Mesendoderm (in vitro differentiated cells): ENCODE measurements around the gene MILR1. TPM values are rescaled to one million over a fixed set of nuclear protein-coding genes. Genes with fewer than 3 reads are reported as not detected.

Source experiments
- DNase-seq: peaks from one replicate; pipeline ENCODE4 v3.0.0; 2013
- H2AK5ac ChIP-seq: 2 replicates; pipeline ENCODE4 v1.6.1; 2013; ENCODE audit warnings: low read length, inconsistent platforms
- H2BK120ac ChIP-seq: 2 replicates; pipeline ENCODE4 v1.6.1; 2013; ENCODE audit warnings: low read depth, mild to moderate bottlenecking, low read length, moderate library complexity, mixed read lengths
- H2BK15ac ChIP-seq: replicated peaks from 2 replicates; pipeline ENCODE4 v1.6.1; 2013; ENCODE audit warnings: low read depth, mild to moderate bottlenecking, moderate library complexity
- H2BK5ac ChIP-seq: 2 replicates; pipeline ENCODE4 v1.6.1; 2013; ENCODE audit warnings: low read length, inconsistent platforms
- H3K18ac ChIP-seq: 2 replicates; pipeline ENCODE4 v1.6.1; 2013; ENCODE audit warnings: mild to moderate bottlenecking, low read length, mixed read lengths
- H3K23ac ChIP-seq: one replicate; pipeline ENCODE4 v1.6.1; 2013; ENCODE audit warnings: low read length
- H3K27ac ChIP-seq: 2 replicates; pipeline ENCODE4 v1.5.1; 2013; ENCODE audit warnings: low read depth, mild to moderate bottlenecking, inconsistent platforms, low read length, moderate library complexity
- H3K27me3 ChIP-seq: 2 replicates; pipeline ENCODE4 v1.6.1; 2013; ENCODE audit warnings: low read length, control low read depth, mild to moderate bottlenecking, inconsistent platforms; ENCODE audit not compliant: insufficient read depth, poor library complexity
- H3K36me3 ChIP-seq: 2 replicates; pipeline ENCODE4 v1.6.1; 2013; ENCODE audit warnings: low read length, inconsistent platforms; ENCODE audit not compliant: control insufficient read depth, insufficient read depth
- H3K4ac ChIP-seq: one replicate; pipeline ENCODE4 v1.6.1; 2013; ENCODE audit warnings: low read depth, mild to moderate bottlenecking, low read length, moderate library complexity
- H3K4me1 ChIP-seq: 2 replicates; pipeline ENCODE4 v1.6.1; 2013; ENCODE audit warnings: low read depth, low read length, inconsistent platforms; ENCODE audit not compliant: control insufficient read depth
- H3K4me2 ChIP-seq: 2 replicates; pipeline ENCODE4 v1.6.1; 2013; ENCODE audit warnings: low read length
- H3K4me3 ChIP-seq: 2 replicates; pipeline ENCODE4 v1.5.1; 2013; ENCODE audit warnings: mild to moderate bottlenecking, low read length
- H3K56ac ChIP-seq: one replicate; pipeline ENCODE4 v1.6.1; 2013; ENCODE audit warnings: low read length
- H3K79me1 ChIP-seq: 2 replicates; pipeline ENCODE4 v1.6.1; 2013; ENCODE audit warnings: low read length, inconsistent platforms
- H3K79me2 ChIP-seq: 2 replicates; pipeline ENCODE4 v1.6.1; 2013; ENCODE audit warnings: mild to moderate bottlenecking, low read length; ENCODE audit not compliant: control insufficient read depth, insufficient read depth
- H3K9ac ChIP-seq: 2 replicates; pipeline ENCODE4 v1.6.1; 2013; ENCODE audit warnings: low read length, inconsistent platforms
- H4K5ac ChIP-seq: one replicate; pipeline ENCODE4 v1.6.1; 2013; ENCODE audit warnings: low read length
- H4K8ac ChIP-seq: one replicate; pipeline ENCODE4 v1.6.1; 2013; ENCODE audit warnings: low read depth, mild to moderate bottlenecking, control low read depth, low read length, moderate library complexity
- WGBS: extraction: QIAGEN DNeasy Blood & Tissue Kit; methylation state at CpG from one replicate; pipeline ENCODE4 v1.1.7; 2013; ENCODE audit warnings: low lambda C conversion rate, missing lambda C conversion rate; ENCODE audit not compliant: insufficient coverage; ENCODE audit errors: extremely low coverage; 5-methylcytosine and 5-hydroxymethylcytosine counted together
- small RNA-seq: library from polyadenylated mRNA; stranded (forward); fragments of <200 nt; extraction: miRNeasy Mini kit (QIAGEN cat#:217004); gene quantifications from one replicate; pipeline ENCODE3, GENCODE V24; 2013; ENCODE audit not compliant: insufficient read depth

Gene MILR1

DNA sequence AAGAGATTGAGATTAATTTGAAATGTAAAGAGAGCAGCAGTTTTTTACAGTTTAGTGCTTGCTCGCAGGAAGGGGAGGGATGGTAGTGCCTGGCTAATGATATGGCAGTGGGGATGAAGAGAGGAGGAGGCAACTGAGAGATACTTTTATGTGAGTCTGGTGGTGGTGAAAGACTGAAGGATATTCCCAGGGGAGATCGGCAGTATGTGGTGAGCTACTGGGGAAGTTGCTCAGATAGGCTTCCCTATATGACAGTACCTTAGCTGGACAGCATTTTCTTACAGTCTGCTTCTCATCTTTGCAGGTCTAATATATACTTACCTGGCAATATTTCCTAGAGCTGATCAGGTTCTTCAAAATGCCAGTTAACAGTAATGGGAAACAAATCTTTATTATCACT is 66.5 kb downstream of the MILR1 start:
- Histone ChIP-seq H3K4me3 (no peak overlapping the region), H2AK5ac (no peak overlapping the region), H3K9ac (no peak overlapping the region), H2BK15ac (no peak overlapping the region), H4K5ac (no peak overlapping the region), H3K79me2 (peaks cover 2% of the 10 kb centered on the region), H3K4me2 (no peak overlapping the region), H4K8ac (no peak overlapping the region), H3K4ac (no peak overlapping the region), H3K27me3 (no peaks in the 10 kb centered on the region), H2BK120ac (no peak overlapping the region), H3K79me1 (no peaks in the 10 kb centered on the region), H3K18ac (no peak overlapping the region), H3K27ac (no peak overlapping the region), H3K23ac (no peak overlapping the region), H3K36me3 (peaks cover 3% of the 10 kb centered on the region), H3K56ac (no peak overlapping the region), H3K4me1 (no peaks in the 10 kb centered on the region), H2BK5ac (no peak overlapping the region)
- DNase-seq = no peak
- no CpG with 5 or more reads among the region's 2 CpGs for WGBS

GRCh38 chr17:64515829-64516228 is 66.9 kb downstream of the MILR1 start:
- Histone ChIP-seq H3K4me3 (no peak overlapping the region), H3K4me1 (no peaks in the 10 kb centered on the region), H2AK5ac (no peak overlapping the region), H3K9ac (no peak overlapping the region), H4K5ac (no peak overlapping the region), H3K27me3 (no peaks in the 10 kb centered on the region), H3K23ac (no peak overlapping the region), H3K36me3 (peaks cover 3% of the 10 kb centered on the region), H4K8ac (no peak overlapping the region), H3K18ac (no peak overlapping the region), H3K27ac (no peak overlapping the region), H3K56ac (no peak overlapping the region), H2BK5ac (no peak overlapping the region), H3K79me2 (peaks cover 2% of the 10 kb centered on the region), H3K79me1 (no peaks in the 10 kb centered on the region), H3K4me2 (no peak overlapping the region), H2BK120ac (no peak overlapping the region), H3K4ac (no peak overlapping the region), H2BK15ac (no peak overlapping the region)
- no CpG with 5 or more reads among the region's 1 CpG for WGBS
- no peak for DNase-seq

Small RNAs within 50 kb of the gene (small RNA-seq; reads per million reads assigned to genes)
- gene ATP5MFP4 = not detected
- not detected for gene MIR1273E
